Neutrophil (primary cell): Measurements from ENCODE around the gene SRSF6.

Experiments
- H3K27ac ChIP-seq: fragments of 200-600 bp; sonication (generic); 2 replicates; pipeline ENCODE4 v1.5.1; 2016; ENCODE audit warnings: mild to moderate bottlenecking, moderate library complexity
- H3K27me3 ChIP-seq: fragments of 200-600 bp; sonication (generic); 2 replicates; pipeline ENCODE4 v1.6.0; 2016; ENCODE audit warnings: mild to moderate bottlenecking
- H3K36me3 ChIP-seq: fragments of 200-600 bp; sonication (generic); 2 replicates; pipeline ENCODE4 v1.5.1; 2017
- H3K4me1 ChIP-seq, 2 experiments: fragments of 200-600 bp in 1 of 2; sonication (generic) in 1 of 2; 1 replicate in 1 of 2; 2 replicates in 1 of 2; pipeline versions ENCODE4 v1.5.1 to v1.6.1; 2013 to 2016; ENCODE audit warnings: low read depth in 1 of 2, low read length in 1 of 2, mild to moderate bottlenecking in 1 of 2, moderate library complexity in 1 of 2; ENCODE audit not compliant: control insufficient read depth in 1 of 2, insufficient read depth in 1 of 2
- H3K4me3 ChIP-seq, 2 experiments: fragments of 200-600 bp in 1 of 2; sonication (generic) in 1 of 2; 1 replicate in 1 of 2; 2 replicates in 1 of 2; pipeline ENCODE4 v1.5.1; 2013 to 2016; ENCODE audit warnings: low read depth in 1 of 2, low read length in 1 of 2, mild to moderate bottlenecking in 1 of 2, moderate library complexity in 1 of 2
- H3K9me3 ChIP-seq: fragments of 200-600 bp; sonication (generic); 2 replicates; pipeline ENCODE4 v1.5.1; 2016
- CTCF ChIP-seq: fragments of 200-600 bp; sonication (generic); IDR thresholded peaks from 2 replicates; pipeline ENCODE4 v1.5.1; 2016; ENCODE audit warnings: antibody characterized with exemption

SRSF6 gene

GRCh38 chr20:43506238-43506637 is 48.5 kb downstream of the SRSF6 start:
- Histone ChIP-seq H3K36me3 (no peaks in the 10 kb centered on the region), H3K9me3 (no peaks in the 10 kb centered on the region), H3K4me1 (peaks cover 8 to 16% of the 10 kb centered on the region in 2 experiments), H3K27me3 (peaks cover 76% of the 10 kb centered on the region), H3K4me3 (no peak overlapping the region), H3K27ac (no peak overlapping the region)
- TF ChIP-seq CTCF = no peak

GRCh38 chr20:43507150-43508080 is 49.7 kb downstream of the SRSF6 start, which contains the start of gene L3MBTL1:
Gene L3MBTL1, plus strand, starts transcription at chr20:43507697. Its CDS starts 5,807 bp downstream, at chr20:43513504.
- Histone ChIP-seq H3K36me3 (no peaks in the 10 kb centered on the region), H3K27ac (no peak within 1 kb of the TSS), H3K4me1 (peaks cover 8 to 16% of the 10 kb centered on the region in 2 experiments), H3K27me3 (peaks cover 69% of the 10 kb centered on the region), H3K9me3 (no peaks in the 10 kb centered on the region), H3K4me3 (peak within 1 kb of the TSS; percentile 69 to 82)
- no peak for TF ChIP-seq CTCF

- no peak for TF ChIP-seq CTCF
- H3K36me3 ChIP-seq = no peaks in the 10 kb centered on the region
- H3K4me3 ChIP-seq = peak overlapping the region; percentile 69 to 82
- no peak overlapping the region for H3K27ac ChIP-seq
- H3K4me1 ChIP-seq = peaks cover 9 to 16% of the 10 kb centered on the region in 2 experiments
- no peaks in the 10 kb centered on the region for H3K9me3 ChIP-seq
- H3K27me3 ChIP-seq = peaks cover 63% of the 10 kb centered on the region
Measured at GRCh38 chr20:43508106-43508505, 50.4 kb downstream of the SRSF6 start.

GRCh38 chr20:43508604-43509040 is 50.9 kb downstream of the SRSF6 start:
- Histone ChIP-seq H3K9me3 (no peaks in the 10 kb centered on the region), H3K4me1 (peaks cover 14 to 20% of the 10 kb centered on the region in 2 experiments), H3K4me3 (peak overlapping the region; percentile 69 to 82), H3K27ac (no peak overlapping the region), H3K36me3 (no peaks in the 10 kb centered on the region), H3K27me3 (peaks cover 58% of the 10 kb centered on the region)
- no peak for TF ChIP-seq CTCF

- Histone ChIP-seq H3K27me3 (peaks cover 27% of the 10 kb centered on the region), H3K4me1 (peaks cover 23 to 31% of the 10 kb centered on the region in 2 experiments), H3K36me3 (no peaks in the 10 kb centered on the region), H3K27ac (no peak overlapping the region), H3K4me3 (no peak overlapping the region), H3K9me3 (no peaks in the 10 kb centered on the region)
- TF ChIP-seq CTCF = no peak
Measured at GRCh38 chr20:43511879-43512278, 54.2 kb downstream of the SRSF6 start.
